Medulla oblongata (tissue), 1 donor: ENCODE measurements around the gene SBNO1.
"Not testable (repeated sequence)": the region's sequence is repeated elsewhere in the genome, so short reads cannot be mapped to it uniquely, and the experiment has no call there.

ENCODE experiments used
- DNase-seq: peaks from one replicate; pipeline ENCODE4 v3.0.0-alpha.2; 2015; ENCODE audit errors: extremely low spot score

SBNO1 gene

DNA sequence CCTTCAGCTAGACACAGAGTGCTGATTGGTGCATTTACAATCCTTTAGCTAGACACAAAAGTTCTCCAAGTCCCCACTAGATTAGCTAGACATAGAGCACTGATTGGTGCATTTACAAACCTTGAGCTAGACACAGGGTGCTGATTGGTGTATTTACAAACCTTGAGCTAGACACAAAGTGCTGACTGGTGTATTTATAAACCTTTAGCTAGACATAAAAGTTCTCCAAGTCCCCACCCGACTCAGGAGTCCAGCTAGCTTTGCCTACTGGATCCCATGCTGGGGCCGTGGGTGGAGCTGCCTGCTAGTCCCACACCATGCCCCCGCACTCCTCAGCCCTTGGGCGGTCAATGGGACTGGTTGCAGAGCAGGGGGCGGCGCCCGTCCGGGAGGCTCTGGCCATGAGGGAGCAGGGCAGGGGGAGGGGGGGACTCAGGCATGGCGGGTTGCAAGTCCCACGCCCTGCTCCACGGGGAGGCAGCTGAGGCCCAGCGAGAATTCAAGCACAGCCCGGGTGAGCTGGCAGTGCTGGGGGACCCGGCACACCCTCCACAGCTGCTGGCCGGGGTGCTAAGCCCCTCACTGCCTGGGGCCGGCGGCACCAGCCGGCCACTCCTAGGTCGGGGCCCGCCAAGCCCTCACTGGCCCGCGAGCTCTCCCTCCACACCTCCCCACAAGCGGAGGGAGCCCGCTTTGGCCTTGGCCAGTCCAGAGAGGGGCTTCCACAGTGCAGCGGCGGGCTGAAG lies 115.5 kb downstream of the SBNO1 start:
- DNase-seq: not testable (repeated sequence)

DNA sequence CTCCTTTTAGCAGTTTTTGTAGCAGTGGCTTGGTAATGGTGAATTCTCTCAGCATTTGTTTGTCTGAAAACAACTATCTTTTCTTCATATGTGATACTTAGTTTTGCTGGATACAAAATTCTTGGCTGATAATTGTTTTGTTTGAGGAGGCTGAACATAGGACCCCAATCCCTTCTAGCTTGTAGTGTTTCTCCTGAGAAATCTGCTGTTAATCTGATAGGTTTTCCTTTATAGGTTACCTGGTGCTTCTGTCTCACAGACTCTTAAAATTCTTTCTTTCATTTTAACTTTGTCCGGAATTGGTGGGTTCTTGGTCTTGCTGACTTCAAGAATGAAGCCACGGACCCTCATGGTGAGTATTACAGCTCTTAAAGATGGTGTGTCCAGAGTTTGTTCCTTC lies 116.5 kb downstream of the SBNO1 start:
- DNase-seq: not testable (repeated sequence)

DNA sequence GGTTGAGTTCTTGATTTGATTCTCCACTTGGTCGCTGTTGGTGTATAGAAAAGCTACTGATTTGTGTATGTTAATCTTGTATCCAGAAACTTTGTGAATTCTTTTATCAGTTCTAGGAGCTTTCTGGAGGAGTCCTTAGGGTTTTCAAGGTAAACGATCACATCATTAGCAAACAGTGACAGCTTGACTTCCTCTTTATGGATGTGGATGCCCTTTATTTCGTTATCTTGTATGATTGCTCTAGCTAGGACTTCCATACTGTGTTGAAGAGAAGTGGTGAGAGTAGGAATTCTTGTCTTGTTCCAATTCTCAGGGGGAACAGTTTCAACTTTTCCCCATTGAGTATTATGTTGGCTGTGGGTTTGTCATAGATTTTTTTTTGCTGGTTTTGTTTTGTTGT lies 119.0 kb downstream of the SBNO1 start:
- DNase-seq: no peak

DNA sequence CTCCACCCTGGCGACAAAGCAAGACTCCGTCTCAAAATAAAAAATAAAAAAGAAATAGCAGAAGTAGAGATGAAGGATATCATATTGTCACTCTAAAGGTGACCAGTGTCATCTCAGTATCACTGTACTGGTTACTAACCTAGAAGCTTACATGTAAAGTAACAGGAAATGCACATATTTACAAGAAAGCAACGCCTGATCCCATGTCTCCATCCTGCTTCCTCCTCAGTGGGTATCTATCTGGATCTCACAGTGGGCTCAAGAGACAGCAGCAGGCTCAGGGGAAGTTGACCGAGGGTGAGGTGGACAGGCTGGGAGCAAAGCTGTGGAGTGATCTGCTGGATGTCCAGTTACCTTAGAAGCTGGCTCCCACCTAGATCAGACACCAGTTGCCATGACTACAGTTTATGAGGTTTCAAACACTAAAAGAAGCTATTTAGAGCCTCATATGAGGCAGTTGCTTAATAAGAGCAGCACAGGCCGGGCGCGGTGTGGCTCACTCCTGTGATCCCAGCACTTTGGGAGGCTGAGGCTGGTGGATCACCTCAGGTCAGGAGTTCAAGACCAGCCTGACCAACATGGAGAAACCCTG lies 120.9 kb downstream of the SBNO1 start:
- DNase-seq: no peak

DNA sequence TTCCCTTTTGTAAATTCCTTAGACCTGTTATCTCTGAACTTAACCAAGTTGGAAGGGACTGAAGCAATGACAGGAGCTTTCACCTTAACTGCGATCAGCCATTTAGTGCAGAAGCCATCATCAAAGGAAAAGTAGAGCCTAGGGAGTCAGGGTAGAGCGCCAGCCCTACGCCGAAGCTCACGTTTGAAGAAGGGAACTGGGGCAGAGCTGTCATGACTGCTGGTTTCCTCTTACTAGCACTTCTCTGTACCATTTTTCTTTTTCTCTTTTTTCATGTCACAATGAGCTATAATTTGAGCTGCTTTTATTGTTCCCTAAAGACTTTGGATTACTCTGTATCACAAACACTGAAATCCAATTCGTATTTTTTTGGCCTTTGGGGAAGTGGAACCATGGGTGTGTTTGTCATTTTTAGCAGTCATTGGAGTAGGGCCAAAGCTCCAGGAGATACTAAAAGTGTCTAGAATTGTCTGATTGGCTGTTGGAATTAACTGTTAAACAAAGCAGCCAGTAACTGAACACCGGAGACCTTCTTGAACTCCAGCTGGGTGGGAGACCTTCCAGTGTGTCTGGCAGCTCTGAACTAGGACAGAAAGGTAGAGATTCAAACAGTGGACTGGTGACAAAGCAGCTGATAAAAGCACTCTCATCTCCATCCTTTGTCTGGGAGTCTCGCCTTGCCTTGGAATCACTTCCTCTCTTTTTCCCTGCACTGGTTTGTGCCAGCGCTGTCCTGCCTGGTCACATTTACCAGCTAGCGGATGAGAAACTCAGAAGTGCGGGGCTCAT lies 122.3 kb downstream of the SBNO1 start:
- DNase-seq: peak; percentile 79
